Mesendoderm (in vitro differentiated cells): ENCODE results near the gene PUS7L.
A peak's percentile ranks its signal among the peaks of the same experiment; 100 is the strongest.
"Not testable (repeated sequence)": the region's sequence is repeated elsewhere in the genome, so short reads cannot be mapped to it uniquely, and the experiment has no call there.

ENCODE experiments used
- DNase-seq: peaks from one replicate; pipeline ENCODE4 v3.0.0; 2013
- H2AK5ac ChIP-seq: 2 replicates; pipeline ENCODE4 v1.6.1; 2013; ENCODE audit warnings: low read length, inconsistent platforms
- H2BK120ac ChIP-seq: 2 replicates; pipeline ENCODE4 v1.6.1; 2013; ENCODE audit warnings: low read depth, mild to moderate bottlenecking, low read length, moderate library complexity, mixed read lengths
- H2BK15ac ChIP-seq: replicated peaks from 2 replicates; pipeline ENCODE4 v1.6.1; 2013; ENCODE audit warnings: low read depth, mild to moderate bottlenecking, moderate library complexity
- H2BK5ac ChIP-seq: 2 replicates; pipeline ENCODE4 v1.6.1; 2013; ENCODE audit warnings: low read length, inconsistent platforms
- H3K18ac ChIP-seq: 2 replicates; pipeline ENCODE4 v1.6.1; 2013; ENCODE audit warnings: mild to moderate bottlenecking, low read length, mixed read lengths
- H3K23ac ChIP-seq: one replicate; pipeline ENCODE4 v1.6.1; 2013; ENCODE audit warnings: low read length
- H3K27ac ChIP-seq: 2 replicates; pipeline ENCODE4 v1.5.1; 2013; ENCODE audit warnings: low read depth, mild to moderate bottlenecking, inconsistent platforms, low read length, moderate library complexity
- H3K27me3 ChIP-seq: 2 replicates; pipeline ENCODE4 v1.6.1; 2013; ENCODE audit warnings: low read length, control low read depth, mild to moderate bottlenecking, inconsistent platforms; ENCODE audit not compliant: insufficient read depth, poor library complexity
- H3K36me3 ChIP-seq: 2 replicates; pipeline ENCODE4 v1.6.1; 2013; ENCODE audit warnings: low read length, inconsistent platforms; ENCODE audit not compliant: control insufficient read depth, insufficient read depth
- H3K4ac ChIP-seq: one replicate; pipeline ENCODE4 v1.6.1; 2013; ENCODE audit warnings: low read depth, mild to moderate bottlenecking, low read length, moderate library complexity
- H3K4me1 ChIP-seq: 2 replicates; pipeline ENCODE4 v1.6.1; 2013; ENCODE audit warnings: low read depth, low read length, inconsistent platforms; ENCODE audit not compliant: control insufficient read depth
- H3K4me2 ChIP-seq: 2 replicates; pipeline ENCODE4 v1.6.1; 2013; ENCODE audit warnings: low read length
- H3K4me3 ChIP-seq: 2 replicates; pipeline ENCODE4 v1.5.1; 2013; ENCODE audit warnings: mild to moderate bottlenecking, low read length
- H3K56ac ChIP-seq: one replicate; pipeline ENCODE4 v1.6.1; 2013; ENCODE audit warnings: low read length
- H3K79me1 ChIP-seq: 2 replicates; pipeline ENCODE4 v1.6.1; 2013; ENCODE audit warnings: low read length, inconsistent platforms
- H3K79me2 ChIP-seq: 2 replicates; pipeline ENCODE4 v1.6.1; 2013; ENCODE audit warnings: mild to moderate bottlenecking, low read length; ENCODE audit not compliant: control insufficient read depth, insufficient read depth
- H3K9ac ChIP-seq: 2 replicates; pipeline ENCODE4 v1.6.1; 2013; ENCODE audit warnings: low read length, inconsistent platforms
- H4K5ac ChIP-seq: one replicate; pipeline ENCODE4 v1.6.1; 2013; ENCODE audit warnings: low read length
- H4K8ac ChIP-seq: one replicate; pipeline ENCODE4 v1.6.1; 2013; ENCODE audit warnings: low read depth, mild to moderate bottlenecking, control low read depth, low read length, moderate library complexity
- WGBS: extraction: QIAGEN DNeasy Blood & Tissue Kit; methylation state at CpG from one replicate; pipeline ENCODE4 v1.1.7; 2013; ENCODE audit warnings: low lambda C conversion rate, missing lambda C conversion rate; ENCODE audit not compliant: insufficient coverage; ENCODE audit errors: extremely low coverage; 5-methylcytosine and 5-hydroxymethylcytosine counted together

Gene PUS7L

GRCh38 chr12:43728117-43728516 is 30.5 kb downstream of the PUS7L start:
- no peak overlapping the region for H3K18ac ChIP-seq
- no peak overlapping the region for H4K8ac ChIP-seq
- no peak overlapping the region for H3K4me2 ChIP-seq
- no peaks in the 10 kb centered on the region for H3K4me1 ChIP-seq
- H3K56ac ChIP-seq = no peak overlapping the region
- H4K5ac ChIP-seq = no peak overlapping the region
- DNase-seq = no peak
- H3K4ac ChIP-seq = no peak overlapping the region
- no peak overlapping the region for H3K27ac ChIP-seq
- no peak overlapping the region for H2BK15ac ChIP-seq
- no peaks in the 10 kb centered on the region for H3K27me3 ChIP-seq
- H3K4me3 ChIP-seq = no peak overlapping the region
- no peaks in the 10 kb centered on the region for H3K36me3 ChIP-seq
- WGBS = 100% methylated on average over 1 of the region's 2 CpGs
- no peak overlapping the region for H2BK120ac ChIP-seq
- H3K23ac ChIP-seq = no peak overlapping the region
- no peak overlapping the region for H2BK5ac ChIP-seq
- H3K79me2 ChIP-seq = no peaks in the 10 kb centered on the region
- no peaks in the 10 kb centered on the region for H3K79me1 ChIP-seq
- no peak overlapping the region for H2AK5ac ChIP-seq
- no peak overlapping the region for H3K9ac ChIP-seq

- Histone ChIP-seq H2BK15ac (no peak overlapping the region), H2BK5ac (no peak overlapping the region), H3K36me3 (no peaks in the 10 kb centered on the region), H3K4me3 (no peak overlapping the region), H3K79me1 (no peaks in the 10 kb centered on the region), H3K18ac (no peak overlapping the region), H3K4ac (no peak overlapping the region), H3K56ac (no peak overlapping the region), H3K23ac (no peak overlapping the region), H2BK120ac (no peak overlapping the region), H3K27me3 (no peaks in the 10 kb centered on the region), H4K5ac (no peak overlapping the region), H2AK5ac (no peak overlapping the region), H4K8ac (no peak overlapping the region), H3K27ac (no peak overlapping the region), H3K4me1 (no peaks in the 10 kb centered on the region), H3K4me2 (no peak overlapping the region), H3K79me2 (no peaks in the 10 kb centered on the region), H3K9ac (no peak overlapping the region)
- no peak for DNase-seq
Observed at GRCh38 chr12:43723134-43723533, 35.5 kb downstream of the PUS7L start.

- Histone ChIP-seq H3K27ac (no peak overlapping the region), H3K4me1 (no peaks in the 10 kb centered on the region), H3K27me3 (no peaks in the 10 kb centered on the region), H2BK5ac (no peak overlapping the region), H2AK5ac (no peak overlapping the region), H2BK120ac (no peak overlapping the region), H3K79me1 (no peaks in the 10 kb centered on the region), H3K4ac (no peak overlapping the region), H2BK15ac (no peak overlapping the region), H3K56ac (no peak overlapping the region), H3K4me3 (no peak overlapping the region), H3K18ac (no peak overlapping the region), H4K8ac (no peak overlapping the region), H3K9ac (no peak overlapping the region), H3K23ac (no peak overlapping the region), H4K5ac (no peak overlapping the region), H3K79me2 (no peaks in the 10 kb centered on the region), H3K4me2 (no peak overlapping the region), H3K36me3 (no peaks in the 10 kb centered on the region)
- no peak for DNase-seq
Observed at GRCh38 chr12:43722621-43723020, 36.0 kb downstream of the PUS7L start.

- H2AK5ac ChIP-seq = no peak overlapping the region
- WGBS = no CpG with 5 or more reads among the region's 2 CpGs
- no peak overlapping the region for H2BK120ac ChIP-seq
Observed at GRCh38 chr12:43711348-43711747, 47.2 kb downstream of the PUS7L start.

GRCh38 chr12:43703772-43704171 is 54.8 kb downstream of the PUS7L start:
- DNase-seq = peak; percentile 91
- H3K4me2 ChIP-seq, H3K9ac ChIP-seq, H3K4me1 ChIP-seq, H3K27ac ChIP-seq, H3K56ac ChIP-seq, H3K79me1 ChIP-seq, H2BK120ac ChIP-seq, H3K23ac ChIP-seq, H2BK15ac ChIP-seq, H3K79me2 ChIP-seq, H3K4me3 ChIP-seq, H2BK5ac ChIP-seq, H2AK5ac ChIP-seq, H4K5ac ChIP-seq, H3K4ac ChIP-seq, H3K27me3 ChIP-seq, H4K8ac ChIP-seq, H3K18ac ChIP-seq, H3K36me3 ChIP-seq: not testable (repeated sequence)
- no CpG with 5 or more reads among the region's 2 CpGs for WGBS

More at GRCh38 chr12:43711348-43711747, 47.2 kb downstream of the PUS7L start:
- no peak overlapping the region for H3K4me3 ChIP-seq
- no peak overlapping the region for H3K9ac ChIP-seq
- H4K8ac ChIP-seq = no peak overlapping the region
- H4K5ac ChIP-seq = no peak overlapping the region
- no peak overlapping the region for H3K4me2 ChIP-seq
- H3K27me3 ChIP-seq = no peaks in the 10 kb centered on the region
- H2BK15ac ChIP-seq = no peak overlapping the region
- no peak for DNase-seq
- H3K4me1 ChIP-seq = no peaks in the 10 kb centered on the region
- no peak overlapping the region for H2BK5ac ChIP-seq
- no peak overlapping the region for H3K23ac ChIP-seq
- H3K79me2 ChIP-seq = no peaks in the 10 kb centered on the region
- no peak overlapping the region for H3K18ac ChIP-seq
- no peaks in the 10 kb centered on the region for H3K79me1 ChIP-seq
- H3K4ac ChIP-seq = no peak overlapping the region
- H3K56ac ChIP-seq = no peak overlapping the region
- H3K27ac ChIP-seq = no peak overlapping the region
- no peaks in the 10 kb centered on the region for H3K36me3 ChIP-seq

GRCh38 chr12:43701194-43701593 is 57.4 kb downstream of the PUS7L start:
- DNase-seq, H3K4me3 ChIP-seq, H2BK120ac ChIP-seq, H3K18ac ChIP-seq, H2BK15ac ChIP-seq, H3K4me2 ChIP-seq, H3K23ac ChIP-seq, H3K79me1 ChIP-seq, H4K8ac ChIP-seq, H3K27ac ChIP-seq, H3K56ac ChIP-seq, H3K4me1 ChIP-seq, H3K27me3 ChIP-seq, H2BK5ac ChIP-seq, H4K5ac ChIP-seq, H3K79me2 ChIP-seq, H3K9ac ChIP-seq, H3K36me3 ChIP-seq, H2AK5ac ChIP-seq, H3K4ac ChIP-seq: not testable (repeated sequence)
- WGBS = no CpG with 5 or more reads among the region's 1 CpG
